ENCODE data around the gene LRRC37B. TPM values are rescaled to one million over a fixed set of nuclear protein-coding genes. Genes with fewer than 3 reads are reported as not detected.
"Not testable (repeated sequence)": the region's sequence is repeated elsewhere in the genome, so short reads cannot be mapped to it uniquely, and the experiment has no call there.

The LRRC37B gene
- 10 to 100 TPM in 1 of 2 donors, 1 to 10 TPM in 1; 9.2 to 15.9 TPM for total RNA-seq
- long read RNA-seq, donor 1, partial matches to known transcripts = 0 of 2 reads
- long read RNA-seq, donor 1, other reads (novel, unspliced or antisense) = 1 of 2 reads
- long read RNA-seq, donor 2 = 0 reads

DNA sequence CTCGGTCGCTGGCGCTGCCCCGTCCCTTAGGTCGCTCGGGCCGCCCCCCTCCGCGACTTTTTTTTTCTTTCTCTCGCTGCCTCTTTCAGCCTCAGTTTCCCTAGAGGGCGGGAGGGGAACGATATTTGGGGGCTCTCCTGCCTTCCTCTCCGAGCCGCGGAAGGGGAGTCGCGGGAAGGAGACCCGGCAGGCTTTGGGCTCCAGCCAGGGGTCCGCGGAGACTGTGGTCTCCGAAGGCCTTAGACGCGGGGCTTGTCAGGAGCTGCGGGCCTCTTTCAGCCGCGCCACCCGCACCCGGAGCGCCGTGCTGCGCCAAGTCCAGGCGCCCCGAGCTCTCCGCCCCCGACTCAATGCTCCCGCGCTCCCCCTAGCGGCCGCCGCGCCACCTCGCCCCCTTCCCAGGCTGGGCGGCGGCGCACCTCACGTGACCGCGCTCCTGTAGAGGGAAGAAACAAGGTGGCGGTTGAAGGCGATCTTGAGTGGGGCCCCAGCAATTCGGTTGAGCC, at the start of gene LRRC37B:
Gene LRRC37B, plus strand, starts transcription at position 427 of the 506 bp plus-strand sequence. CDS start 14,010 bp downstream, outside the sequence.
- peak; percentile 96 for DNase-seq (ENCODE audit: low spot score)
- intact Hi-C loops (cut with DNase I) = loop anchor here (5.0 kb wide), 2 partner anchors 130 to 135 kb away; partner anchors contain the start of gene RHOT1 (in 1 of the 2)

DNA sequence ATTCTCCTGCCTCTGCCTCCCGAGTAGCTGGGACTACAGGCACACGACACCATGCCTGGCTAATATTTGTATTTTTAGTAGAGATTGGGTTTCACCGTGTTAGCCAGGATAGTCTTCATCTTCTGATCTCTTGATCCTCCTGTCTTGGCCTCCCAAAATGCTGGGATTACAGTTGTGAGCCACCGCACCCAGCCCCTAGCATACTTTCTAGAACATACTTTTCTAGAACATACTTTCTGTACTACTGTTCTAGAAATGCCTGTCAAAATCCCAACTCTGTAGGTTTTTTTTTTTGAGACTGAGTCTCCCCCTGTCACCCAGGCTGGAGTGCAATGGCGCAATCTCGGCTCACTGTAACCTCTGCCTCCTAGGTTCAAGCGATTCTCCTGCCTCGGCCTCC, 43.1 kb upstream of the LRRC37B start:
- intact Hi-C loops (cut with DNase I) = not testable (repeated sequence)

DNA sequence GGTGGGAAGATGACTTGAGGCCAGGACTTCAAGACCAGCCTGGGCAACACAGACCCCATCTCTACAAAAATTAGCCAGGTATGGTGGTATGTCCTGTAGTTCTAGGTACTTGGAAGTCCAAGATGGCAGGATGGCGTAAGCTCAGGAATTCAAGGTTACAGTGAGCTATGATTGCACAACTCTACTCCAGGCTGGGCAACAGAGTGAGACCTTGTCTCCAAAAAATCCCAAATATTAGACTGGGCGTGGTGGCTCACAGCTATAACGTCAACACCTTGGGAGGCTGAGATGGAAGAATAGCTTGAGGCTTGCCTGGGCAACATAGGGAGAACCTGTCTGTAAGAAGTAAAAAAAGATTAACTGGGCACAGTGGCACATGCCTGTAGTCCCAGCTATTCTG, 39.5 kb upstream of the LRRC37B start:
- intact Hi-C loops (cut with DNase I) = no loop called here
- DNase-seq (ENCODE audit: low spot score) = no peak

More for the DNA sequence above, 43.1 kb upstream of the LRRC37B start:
- DNase-seq (ENCODE audit: low spot score) = not testable (repeated sequence)

DNA sequence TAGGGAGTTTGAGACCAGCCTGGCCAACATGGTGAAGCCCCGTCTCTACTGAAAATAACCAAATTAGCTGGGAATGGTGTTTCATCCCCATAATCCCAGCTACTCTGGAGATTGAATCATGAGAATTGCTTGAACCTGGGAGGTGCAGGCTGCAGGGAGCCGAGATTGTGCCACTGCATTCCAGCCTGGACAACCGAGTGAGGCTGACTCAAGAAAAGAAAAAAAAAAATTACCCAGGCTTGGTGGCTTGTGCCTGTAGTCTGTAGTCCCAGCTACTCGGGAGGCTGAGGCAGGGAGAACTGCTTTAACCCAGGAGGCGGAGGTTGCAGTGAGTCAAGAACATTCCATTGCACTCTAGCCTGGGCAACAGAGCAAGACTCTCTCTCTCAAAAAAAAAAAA, 36.8 kb upstream of the LRRC37B start:
- DNase-seq (ENCODE audit: low spot score); intact Hi-C loops (cut with DNase I): not testable (repeated sequence)

GRCh38 chr17:31974269-31975071, 32.7 kb upstream of the LRRC37B start:
- intact Hi-C loops (cut with DNase I); DNase-seq (ENCODE audit: low spot score): not testable (repeated sequence)

DNA sequence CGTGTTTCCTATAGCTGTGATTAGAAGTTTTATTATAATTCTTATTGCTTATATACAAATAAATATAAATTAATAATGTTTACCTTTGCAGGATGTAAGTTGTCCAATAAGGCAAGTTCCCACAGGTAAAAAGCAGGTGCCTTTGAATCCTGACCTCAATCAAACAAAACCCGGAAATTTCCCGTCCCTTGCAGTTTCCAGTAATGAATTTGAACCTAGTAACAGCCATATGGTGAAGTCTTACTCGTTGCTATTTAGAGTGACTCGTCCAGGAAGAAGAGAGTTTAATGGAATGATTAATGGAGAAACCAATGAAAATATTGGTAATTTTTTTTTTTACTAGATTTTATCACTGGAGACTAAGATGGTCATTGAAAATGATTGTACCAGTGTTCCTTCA, 31.8 kb upstream of the LRRC37B start:
- DNase-seq (ENCODE audit: low spot score); intact Hi-C loops (cut with DNase I): not testable (repeated sequence)

DNA sequence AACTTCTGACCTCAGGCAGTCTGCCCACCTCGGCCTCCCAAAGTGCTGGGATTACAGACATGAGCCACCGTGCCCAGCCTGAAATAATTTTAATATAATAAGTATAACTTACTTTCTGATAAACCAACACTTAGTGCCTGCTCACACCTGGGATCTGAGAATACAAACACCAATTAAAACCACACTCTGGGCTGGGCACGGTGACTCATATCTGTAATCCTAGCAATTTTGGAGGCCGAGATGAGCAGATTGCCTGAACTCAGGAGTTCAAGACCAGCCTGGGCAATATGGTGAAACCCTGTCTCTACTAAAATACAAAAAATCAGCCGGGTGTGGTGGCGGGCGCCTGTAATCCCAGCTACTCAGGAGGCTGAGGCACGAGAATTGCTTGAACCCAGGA, 15.4 kb upstream of the LRRC37B start:
- DNase-seq (ENCODE audit: low spot score); intact Hi-C loops (cut with DNase I): not testable (repeated sequence)

- intact Hi-C loops (cut with DNase I) = no loop called here
- no peak for DNase-seq (ENCODE audit: low spot score)
These were observed 10.2 kb upstream of the LRRC37B start for GRCh38 chr17:31997005-31997404.

GRCh38 chr17:32007463-32008298, 498 bp downstream of the LRRC37B start:
- no peak for DNase-seq (ENCODE audit: low spot score)
- intact Hi-C loops (cut with DNase I) = loop anchor here (5.0 kb wide), 2 partner anchors 130 to 135 kb away; partner anchors contain the start of gene RHOT1 (in 1 of the 2)

- intact Hi-C loops (cut with DNase I) = loop anchor here (5.0 kb wide), 2 partner anchors 128 to 133 kb away; partner anchors contain the start of gene RHOT1 (in 1 of the 2)
These were observed 2.0 kb downstream of the LRRC37B start for GRCh38 chr17:32009262-32009542.

DNA sequence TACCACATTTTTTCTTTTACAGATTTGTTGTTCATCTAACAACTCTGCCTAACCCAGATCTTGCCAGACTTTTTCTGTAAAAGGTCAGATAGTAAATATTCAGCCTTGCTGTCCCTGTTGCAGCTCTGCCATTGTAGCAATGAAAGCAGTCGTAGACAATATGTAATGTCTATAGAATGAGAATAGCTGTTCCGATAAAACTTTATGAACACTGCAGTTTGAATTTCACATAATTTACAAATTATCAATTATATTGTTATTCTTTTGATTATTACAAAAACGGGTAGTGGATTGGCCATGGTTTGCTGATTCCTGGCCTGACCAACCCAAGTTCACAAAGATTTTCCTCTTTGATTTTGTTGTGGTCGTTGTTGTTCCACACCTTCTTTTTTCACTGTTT, 2.9 kb downstream of the LRRC37B start:
- DNase-seq (ENCODE audit: low spot score) = no peak
- intact Hi-C loops (cut with DNase I) = no loop called here

More at GRCh38 chr17:32009262-32009542, 2.0 kb downstream of the LRRC37B start:
- no peak for DNase-seq (ENCODE audit: low spot score)

DNA sequence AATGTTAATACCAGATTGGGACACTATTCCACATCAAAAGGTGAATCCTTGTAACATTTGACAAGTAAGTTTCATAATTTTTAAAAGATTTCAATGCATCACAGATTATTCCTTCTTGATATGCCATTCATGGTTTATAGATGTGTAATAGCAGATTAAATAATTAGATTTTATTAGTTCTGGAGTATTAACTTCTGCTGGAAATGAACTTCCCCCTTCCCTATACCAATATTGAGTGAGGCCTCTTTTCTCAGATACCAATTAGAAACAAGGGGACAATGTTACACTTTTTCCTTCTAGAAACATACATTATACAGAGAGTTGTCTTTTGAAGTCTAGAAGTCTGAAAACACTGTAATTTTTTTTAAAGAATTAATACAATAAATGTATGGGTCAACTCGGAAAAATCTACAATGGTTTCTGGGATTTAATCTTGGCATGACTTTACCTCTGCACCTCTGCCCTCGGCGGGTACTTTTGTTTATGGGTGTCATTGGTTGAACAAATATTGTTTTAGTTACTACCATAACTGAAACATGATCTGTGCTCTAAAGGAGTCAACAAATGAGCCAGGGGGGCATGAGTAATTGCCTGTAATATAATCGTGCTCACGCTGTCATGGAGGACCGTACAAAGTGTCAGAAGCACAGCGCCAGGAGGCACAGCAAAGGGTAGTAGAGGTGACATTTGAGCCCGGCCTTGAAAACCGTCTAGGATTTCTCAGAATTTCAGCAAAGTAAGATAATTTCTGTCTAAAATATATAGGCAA, 8.2 kb downstream of the LRRC37B start:
- intact Hi-C loops (cut with DNase I) = no loop called here

GRCh38 chr17:32016231-32016630, 9.0 kb downstream of the LRRC37B start:
- DNase-seq (ENCODE audit: low spot score) = no peak
- intact Hi-C loops (cut with DNase I) = no loop called here

More for the DNA sequence above, 8.2 kb downstream of the LRRC37B start:
- no peak for DNase-seq (ENCODE audit: low spot score)

DNA sequence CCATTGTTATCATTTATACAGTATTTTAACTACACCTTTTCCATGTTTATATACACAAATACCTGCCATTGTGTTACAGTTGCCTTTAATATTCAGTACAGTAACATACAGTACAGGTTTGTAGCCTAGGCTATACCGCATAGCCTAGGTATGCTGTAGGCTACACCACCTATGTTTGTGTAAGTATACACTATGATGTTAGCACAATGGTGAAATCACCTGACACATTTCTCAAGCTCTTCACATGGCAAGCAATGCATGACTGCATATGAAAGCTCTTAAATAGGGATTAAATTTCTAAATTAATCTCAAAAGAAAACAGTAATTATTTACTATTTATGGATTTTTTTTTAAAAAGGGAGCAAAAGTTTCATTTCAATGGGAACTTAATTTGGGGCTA, 12.0 kb downstream of the LRRC37B start:
- no peak for DNase-seq (ENCODE audit: low spot score)
- intact Hi-C loops (cut with DNase I) = no loop called here

GRCh38 chr17:32020943-32021614, 13.9 kb downstream of the LRRC37B start:
- no peak for DNase-seq (ENCODE audit: low spot score)
- intact Hi-C loops (cut with DNase I) = no loop called here

- DNase-seq (ENCODE audit: low spot score) = no peak
- intact Hi-C loops (cut with DNase I) = no loop called here
These were observed 14.4 kb downstream of the LRRC37B start for GRCh38 chr17:32021615-32021955.

DNA sequence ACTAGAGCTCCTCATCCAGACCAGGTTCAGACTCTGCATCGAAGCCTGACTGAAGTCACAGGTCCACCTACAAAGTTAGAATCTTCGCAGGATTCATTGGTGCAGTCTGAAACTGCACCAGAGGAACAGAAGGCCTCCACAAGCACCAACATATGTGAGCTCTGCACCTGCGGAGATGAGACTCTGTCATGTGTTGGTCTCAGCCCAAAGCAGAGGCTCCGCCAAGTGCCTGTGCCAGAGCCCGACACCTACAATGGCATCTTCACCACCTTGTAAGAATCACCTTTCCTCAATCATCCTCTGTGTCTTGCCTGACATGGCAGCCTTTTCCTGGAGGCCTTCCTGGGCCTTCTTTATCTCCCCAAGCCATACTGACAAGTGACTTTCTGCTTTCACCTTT, 15.4 kb downstream of the LRRC37B start:
- intact Hi-C loops (cut with DNase I); DNase-seq (ENCODE audit: low spot score): not testable (repeated sequence)

DNA sequence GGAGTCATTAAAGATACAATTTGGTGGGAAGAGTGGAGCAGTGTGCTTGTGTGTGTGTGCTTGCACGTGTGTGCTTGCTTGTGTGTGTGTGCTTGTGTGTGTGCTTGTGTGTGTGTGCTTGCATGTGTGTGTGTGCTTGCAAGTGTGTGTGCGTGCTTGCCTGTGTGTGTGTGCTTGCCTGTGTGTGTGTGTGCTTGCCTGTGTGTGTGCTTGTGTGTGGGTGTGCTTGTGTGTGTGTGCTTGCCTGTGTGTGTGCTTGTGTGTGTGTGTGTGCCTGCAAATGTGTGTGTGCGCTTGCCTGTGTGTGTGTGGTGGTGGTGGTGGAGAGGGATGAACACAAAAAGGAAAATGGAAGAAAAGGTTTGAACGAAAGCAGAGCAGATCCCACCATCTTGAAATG, 20.1 kb downstream of the LRRC37B start:
- intact Hi-C loops (cut with DNase I); DNase-seq (ENCODE audit: low spot score): not testable (repeated sequence)

- no peak for DNase-seq (ENCODE audit: low spot score)
- intact Hi-C loops (cut with DNase I) = no loop called here
These were observed 26.0 kb downstream of the LRRC37B start for GRCh38 chr17:32033223-32033622.
